8988T (cell line): ENCODE data around the gene ACAD11.
"Not testable (repeated sequence)": the region's sequence is repeated elsewhere in the genome, so short reads cannot be mapped to it uniquely, and the experiment has no call there.

Experiments
- DNase-seq: peaks from one replicate; pipeline ENCODE4 v3.0.0; 2011

Gene ACAD11

DNA sequence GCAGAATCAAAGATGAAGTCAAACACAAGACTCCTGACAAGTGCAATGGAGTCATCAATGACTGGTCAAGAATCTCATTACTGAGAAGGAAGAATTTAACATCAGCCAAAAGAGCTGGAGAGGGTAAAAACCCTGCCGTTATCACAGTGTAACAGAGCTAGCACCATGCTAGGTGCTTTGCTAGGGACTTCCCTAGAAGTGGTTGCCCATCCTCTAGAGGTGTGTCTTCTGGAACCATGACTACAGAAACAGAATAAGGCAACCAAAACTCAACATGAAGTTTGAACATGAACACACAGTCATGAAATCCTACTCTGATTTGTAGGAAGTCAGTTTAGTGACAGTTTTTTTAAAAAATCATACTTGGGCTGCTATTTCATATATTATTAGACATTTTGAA is 9.5 kb downstream of the ACAD11 start:
- DNase-seq = no peak

DNA sequence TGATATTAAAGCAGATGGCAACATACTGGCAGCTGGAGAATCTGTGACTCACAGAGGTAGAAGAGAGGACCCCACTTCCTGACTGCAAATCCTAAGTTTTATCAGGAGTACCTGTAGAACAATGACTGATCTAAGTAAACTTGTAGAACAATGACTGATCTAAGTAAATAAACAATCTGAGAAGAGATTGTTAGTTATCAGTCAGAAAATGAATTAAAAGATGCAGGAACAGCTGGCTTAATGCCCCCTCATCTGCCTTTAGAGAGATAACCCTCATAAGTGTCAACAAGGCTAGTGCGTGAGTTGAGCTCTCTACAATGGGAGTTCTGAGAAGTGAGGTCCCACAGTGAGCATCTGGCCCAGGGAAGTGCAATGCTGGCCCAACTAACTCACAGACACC is 14.6 kb downstream of the ACAD11 start:
- DNase-seq = no peak

DNA sequence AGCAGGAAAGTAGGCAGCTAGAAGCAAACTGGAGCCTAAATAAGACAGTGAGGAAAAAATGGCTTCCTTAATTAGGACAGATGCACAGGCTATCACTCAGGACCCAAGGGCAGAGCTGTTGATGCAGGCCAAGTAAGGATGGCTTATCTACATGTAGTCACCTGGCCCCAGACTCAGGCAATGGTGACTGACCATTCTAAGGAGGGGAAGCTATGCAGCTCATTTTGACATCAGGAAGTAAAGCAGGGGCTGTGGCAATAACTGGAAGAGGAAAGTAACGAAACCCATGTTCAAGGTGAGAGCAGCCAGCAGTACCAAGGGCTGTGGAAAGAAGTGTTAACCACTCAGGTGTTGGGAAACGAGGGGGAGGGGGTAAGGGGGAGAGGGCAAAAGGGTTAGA is 16.2 kb downstream of the ACAD11 start:
- no peak for DNase-seq

DNA sequence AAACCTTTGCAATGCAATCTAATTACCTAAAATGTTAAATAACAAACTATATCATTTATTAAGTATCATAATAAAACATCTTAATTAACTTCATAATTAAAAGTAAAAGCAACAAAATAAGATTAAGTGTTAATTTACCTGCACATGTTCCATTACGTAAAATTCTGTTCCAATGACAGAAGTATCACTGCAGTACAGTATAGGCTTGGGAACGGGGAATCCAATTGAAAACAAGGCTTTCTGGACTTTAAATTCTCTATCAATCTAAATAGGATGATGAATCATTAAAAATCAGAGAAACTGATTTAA is 17.1 kb downstream of the ACAD11 start:
- DNase-seq = no peak

DNA sequence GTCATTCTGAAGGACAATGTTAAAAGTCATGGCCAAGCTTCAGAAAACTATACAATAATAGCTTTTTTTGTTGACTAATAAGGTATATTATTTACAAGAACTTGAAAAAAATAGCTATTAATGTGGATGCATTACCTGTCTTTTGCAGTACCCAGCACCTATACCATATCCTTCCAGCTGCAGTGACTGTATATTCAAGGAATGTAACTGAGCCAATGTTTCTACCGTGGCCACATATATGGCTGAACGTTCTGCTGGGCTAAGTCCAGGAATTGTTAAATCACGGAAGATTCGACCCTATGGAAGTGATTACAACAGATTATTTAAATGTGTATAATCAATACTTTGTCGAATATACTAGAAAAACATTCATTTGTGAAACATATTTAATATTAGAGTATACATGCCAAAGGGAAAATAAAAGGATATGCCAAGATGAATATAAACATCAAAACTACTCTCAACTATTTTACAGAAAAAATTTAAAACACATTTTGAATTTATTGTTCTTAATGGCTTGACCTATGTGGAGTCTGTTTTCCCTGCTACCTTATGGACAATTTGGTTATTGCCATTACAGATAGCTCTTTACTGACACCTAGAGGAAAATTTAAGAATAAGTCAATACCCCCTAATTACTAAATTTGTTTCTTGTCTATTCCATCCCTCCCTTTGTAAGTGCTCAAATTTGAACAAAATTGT is 17.6 kb downstream of the ACAD11 start:
- no peak for DNase-seq

DNA sequence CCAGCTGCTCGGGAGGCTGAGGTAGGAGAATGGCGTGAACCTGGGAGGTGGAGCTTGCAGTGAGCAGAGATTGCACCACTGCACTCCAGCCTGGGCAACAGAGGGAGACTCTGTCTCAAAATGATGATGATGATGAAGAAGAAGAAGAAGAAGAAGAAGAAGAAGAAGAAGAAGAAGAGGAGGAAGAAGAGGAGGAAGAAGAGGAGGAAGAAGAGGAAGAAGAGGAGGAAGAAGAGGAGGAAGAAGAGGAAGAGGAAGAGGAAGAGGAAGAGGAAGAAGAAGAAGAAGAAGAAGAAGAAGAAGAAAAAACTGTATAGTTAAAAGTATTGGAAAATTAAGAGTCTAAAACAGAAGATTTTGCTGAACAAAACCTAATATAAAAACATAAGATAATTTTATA is 18.2 kb downstream of the ACAD11 start:
- not testable (repeated sequence) for DNase-seq

DNA sequence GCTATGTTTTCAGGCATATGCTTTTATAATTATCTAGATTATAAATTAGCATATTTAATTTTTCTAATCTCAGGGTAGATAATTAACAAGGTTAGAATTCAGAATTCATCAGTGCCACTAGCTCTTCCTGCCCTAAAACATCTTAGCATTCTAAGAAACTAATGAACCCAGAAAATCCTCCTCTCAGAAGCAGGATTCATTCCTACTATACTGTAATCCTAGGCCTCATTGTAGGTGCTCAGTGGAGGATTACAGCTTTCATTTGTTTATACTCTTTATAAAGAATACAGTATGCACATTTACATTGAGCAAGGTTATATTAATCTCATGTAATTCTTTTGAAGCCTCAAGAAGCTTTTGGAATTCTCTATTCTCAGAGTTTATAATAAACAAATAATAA is 20.9 kb downstream of the ACAD11 start:
- no peak for DNase-seq

DNA sequence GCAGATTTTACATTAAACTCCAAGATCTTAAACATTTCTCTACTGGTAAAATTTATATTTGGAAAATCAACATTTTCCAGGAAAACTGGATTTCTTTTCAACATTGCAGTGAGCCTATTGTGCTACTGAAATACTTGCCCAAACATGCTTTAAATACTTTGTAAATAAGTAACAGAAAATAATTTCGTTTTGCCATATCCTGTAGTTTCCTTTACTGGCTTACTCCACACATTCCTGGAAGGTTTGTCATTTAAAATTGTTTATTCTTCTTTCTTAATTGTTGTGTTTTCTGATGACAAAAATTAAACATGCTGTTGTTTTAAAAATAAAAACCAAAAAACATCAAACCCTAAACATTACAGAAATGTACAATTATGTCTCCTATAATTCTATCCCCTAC is 22.0 kb downstream of the ACAD11 start:
- DNase-seq = no peak

DNA sequence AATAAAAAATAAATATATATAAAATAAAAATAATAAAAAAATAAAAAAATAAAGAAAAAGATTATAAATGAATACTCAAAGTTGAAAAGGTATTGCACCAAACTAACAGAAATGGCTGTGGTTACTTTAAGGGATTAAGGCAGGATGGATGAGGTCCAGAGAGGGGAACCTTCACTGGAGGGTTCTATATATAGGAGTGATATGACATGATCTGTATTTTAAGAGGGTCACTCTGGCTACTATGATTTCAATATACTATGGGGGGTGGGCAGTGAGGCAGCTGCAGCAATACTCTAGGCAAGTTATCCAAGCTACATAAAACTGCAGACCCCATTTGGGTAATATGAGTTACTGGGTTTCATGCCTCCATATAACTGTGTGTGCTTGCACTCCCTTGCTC is 24.6 kb downstream of the ACAD11 start:
- DNase-seq = no peak

DNA sequence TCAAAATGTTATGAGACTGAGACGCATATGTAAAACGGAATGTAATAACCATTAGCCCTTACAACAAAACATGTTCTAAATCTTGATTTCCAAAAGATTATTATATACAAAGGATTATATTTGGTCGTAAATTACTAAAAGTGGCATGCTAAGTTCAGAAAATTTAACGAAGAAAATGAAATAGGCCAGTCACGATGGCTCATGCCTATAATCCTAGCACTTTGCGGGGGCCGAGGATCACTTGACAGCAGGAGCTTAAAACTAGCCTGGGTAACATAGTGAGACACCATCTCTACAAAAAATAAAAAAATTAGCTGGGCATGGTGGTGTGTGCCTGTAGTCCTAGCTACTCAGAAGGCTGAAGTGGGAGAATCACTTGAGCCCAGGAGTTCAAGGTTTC is 29.0 kb downstream of the ACAD11 start:
- no peak for DNase-seq

DNA sequence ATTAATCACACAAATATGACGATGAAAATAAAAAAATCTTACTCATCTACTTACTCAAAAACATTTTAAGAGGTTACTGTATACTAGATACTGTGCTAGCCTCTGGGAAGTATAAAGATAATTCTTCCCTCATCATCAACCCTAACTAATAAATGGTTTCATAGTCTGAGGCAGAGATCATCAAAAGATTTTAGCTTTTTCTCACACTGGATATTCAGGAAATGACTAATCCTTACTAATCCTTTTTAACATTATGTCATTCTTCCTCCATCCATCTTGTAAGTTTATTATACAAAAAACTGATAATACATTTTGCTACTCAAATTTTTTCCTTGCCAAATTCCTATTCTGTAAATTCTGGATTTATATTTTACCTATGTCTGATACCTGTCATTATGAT is 29.7 kb downstream of the ACAD11 start:
- DNase-seq = no peak

DNA sequence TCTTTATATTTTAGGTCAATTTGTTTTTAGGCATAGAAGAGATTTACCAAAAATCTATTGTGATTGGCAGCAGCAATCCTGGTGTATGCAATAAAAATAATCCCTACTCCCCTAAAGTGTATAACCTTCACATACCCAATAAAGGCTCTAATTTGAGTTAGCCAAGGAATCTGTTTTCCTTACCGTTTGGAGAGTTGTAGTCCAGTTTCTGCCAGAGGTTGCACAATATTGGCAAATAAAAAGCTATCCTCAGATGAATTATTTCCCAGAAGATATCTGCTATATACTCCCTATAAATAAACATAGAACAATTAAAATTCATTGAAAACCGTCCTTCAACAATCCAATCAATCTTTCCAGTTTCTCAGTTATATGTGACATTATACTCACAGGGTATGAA is 31.5 kb downstream of the ACAD11 start:
- DNase-seq = no peak

DNA sequence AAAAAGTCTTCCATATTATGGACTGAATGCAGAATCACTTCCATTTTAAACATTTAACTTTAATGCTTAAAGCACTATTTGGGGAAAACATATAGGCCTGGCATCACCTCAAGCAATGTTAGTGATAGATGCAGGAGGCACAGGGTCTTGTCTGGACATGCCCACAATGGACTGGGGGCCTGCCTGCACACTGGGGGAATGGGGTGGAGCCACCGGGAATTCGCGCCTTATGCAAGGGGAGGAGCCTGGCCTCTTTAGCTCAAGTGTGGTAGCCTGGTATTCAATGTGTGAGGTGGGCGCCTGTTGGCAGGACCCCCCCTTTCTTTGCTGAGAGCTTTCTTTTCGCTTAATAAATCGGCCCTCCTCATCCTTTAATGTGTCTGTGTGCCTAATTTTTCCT is 32.7 kb downstream of the ACAD11 start:
- DNase-seq = no peak

DNA sequence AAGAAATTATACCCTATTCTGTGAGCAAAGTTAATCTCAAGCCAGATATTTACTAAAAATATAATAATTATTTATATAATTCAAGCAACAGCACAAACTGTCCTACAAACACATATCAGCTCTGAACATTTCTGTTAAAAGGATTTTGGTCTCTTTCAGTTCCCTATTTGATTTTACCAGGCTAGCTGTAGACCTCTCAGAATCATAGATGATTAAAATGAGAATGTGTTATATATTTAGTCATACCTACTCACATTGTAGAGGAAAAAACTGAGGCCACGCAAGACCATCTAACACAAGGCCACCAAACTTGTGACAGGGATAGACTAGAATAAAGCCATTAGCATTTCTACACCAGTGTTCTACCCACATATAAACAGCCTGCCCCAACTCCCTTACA is 34.0 kb downstream of the ACAD11 start:
- DNase-seq = no peak

DNA sequence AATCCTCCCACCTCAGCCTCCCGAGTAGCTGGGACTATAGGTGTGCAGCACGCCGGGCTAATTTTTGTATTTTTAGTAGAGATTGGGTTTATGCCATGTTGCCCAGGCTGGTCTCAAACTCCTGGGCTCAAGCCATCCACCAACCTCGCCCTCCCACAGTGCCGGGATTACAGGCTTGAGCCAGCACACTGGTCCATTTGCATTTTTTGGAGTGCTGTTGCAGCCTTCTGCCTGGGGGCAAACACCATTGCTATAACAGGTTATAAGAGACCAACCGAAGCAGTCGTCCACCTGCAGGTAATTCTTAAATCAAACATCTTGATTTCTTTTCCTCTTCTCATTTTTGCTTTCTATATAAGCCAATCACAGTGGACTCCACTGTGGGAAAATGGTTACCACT is 34.8 kb downstream of the ACAD11 start:
- no peak for DNase-seq

DNA sequence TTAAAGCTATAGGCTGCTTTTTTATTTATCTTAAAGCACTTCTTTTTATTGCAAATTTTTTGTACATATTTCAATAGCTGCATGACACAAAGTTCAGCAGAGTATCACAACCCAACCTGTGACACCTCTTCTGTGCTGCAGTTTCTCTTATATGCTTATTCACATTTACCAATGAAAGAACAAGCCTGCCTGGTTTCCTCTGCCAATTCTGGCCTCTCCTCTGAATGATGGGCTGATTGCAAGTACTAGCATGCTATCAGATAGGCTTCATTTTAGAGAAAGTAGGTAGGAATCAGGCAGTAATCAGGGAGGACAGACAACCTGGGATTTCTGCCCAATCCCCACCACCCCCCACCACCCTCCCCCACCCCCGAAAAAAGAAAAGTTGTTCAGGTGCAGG is 36.0 kb downstream of the ACAD11 start:
- no peak for DNase-seq

DNA sequence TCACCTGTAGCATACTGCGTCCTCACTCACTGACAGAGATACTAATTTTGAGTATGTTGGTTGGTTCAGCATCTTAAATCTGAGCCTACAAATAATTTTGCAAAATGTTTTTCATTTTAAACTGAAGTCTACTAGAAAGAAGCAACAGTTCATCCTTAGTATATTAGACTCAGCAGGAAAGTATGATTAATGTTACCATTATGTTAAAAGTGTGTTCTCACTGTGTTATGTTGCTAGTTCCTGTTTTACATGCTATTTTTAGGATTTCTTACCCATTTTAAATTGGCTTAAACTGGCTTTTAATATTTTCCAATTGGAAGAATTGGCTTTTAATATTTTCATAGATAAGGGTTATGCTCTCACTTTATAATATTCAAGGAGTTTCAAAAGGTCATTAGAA is 36.8 kb downstream of the ACAD11 start:
- no peak for DNase-seq

DNA sequence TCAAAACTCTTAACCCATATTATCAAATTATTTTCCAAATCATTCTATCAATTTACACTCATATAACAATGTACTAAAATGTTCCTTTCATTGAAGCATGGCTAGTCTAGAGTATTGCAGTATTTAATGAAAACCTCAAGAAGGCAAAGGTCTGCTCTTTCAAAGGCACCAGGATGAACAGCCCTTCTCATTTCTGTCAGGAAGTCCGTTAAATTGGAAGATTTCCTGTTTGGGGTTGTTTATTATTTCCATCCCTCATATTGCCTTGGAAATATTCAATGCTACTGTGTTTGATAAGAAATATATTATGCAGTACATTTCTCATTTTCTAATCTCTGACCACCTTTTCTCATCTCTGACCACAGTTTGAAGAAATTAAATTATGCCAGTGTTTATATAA is 37.5 kb downstream of the ACAD11 start:
- DNase-seq = no peak

DNA sequence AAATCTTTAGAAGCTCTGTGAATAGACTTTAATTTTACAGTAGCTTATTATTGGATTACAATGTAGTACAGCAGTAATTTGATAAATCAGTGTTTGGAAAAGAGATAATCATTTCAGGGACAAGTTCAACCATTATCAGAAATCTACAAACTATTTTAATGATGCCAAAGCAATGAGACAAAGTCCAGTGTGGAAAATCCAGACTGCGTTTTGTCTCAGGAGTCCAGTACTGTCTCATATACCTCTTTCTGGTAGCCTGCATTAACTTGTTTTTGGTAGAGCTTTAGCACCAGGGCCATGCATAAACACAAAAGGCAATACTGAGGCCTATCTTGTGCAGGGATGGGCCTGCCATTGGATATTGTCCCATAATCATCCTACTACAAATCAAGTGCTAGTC is 42.8 kb downstream of the ACAD11 start:
- no peak for DNase-seq

DNA sequence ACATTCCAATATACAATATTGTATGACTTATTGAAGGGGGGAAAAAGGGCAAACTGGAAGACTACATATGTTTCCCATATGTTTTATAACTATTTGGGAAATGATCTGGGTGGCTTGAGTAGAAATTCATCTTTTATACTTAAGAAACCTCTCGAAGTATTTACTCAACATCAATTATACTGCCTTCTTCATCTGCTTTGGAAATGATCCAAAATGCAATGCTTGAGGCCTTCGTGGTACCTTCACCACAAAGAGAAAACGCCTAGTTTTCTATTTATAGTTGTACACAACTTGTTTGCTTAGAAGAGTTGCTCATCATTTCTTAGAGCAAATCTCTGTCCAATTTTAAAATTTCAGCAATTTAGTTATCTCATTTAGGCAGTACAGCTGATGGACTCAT is 43.7 kb downstream of the ACAD11 start:
- no peak for DNase-seq

DNA sequence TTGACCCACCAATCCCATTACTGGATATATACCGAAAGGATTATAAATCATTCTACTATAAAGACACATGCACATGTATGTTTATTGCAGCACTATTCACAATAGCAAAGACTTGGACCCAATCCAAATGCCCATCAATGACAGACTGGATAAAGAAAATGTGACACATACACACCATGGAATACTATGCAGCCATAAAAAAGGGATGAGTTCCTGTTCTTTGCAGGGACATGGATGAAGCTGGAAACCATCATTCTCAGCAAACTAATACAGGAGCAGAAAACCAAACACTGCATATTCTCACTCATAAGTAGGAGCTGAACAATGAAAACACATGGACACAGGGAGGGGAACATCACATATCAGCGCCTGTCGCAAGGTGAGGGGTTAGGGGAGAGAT is 44.3 kb downstream of the ACAD11 start:
- not testable (repeated sequence) for DNase-seq

DNA sequence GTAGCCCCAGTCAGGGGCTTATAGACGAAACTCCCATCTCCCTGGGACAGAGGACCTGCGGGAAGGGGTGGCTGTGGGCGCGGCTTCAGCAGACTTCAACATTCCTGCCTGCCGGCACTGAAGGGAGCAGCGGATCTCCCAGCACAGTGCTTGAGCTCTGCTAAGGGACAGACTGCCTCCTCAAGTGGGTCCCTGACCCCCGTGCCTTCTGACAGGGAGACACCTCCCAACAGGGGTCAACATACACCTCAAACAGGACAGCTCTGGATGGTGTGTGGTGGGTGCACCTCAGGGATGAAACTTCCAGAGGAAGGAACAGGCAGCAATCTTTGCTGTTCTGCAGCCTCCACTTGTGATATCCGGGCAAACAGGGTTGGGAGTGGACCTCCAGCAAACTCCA is 53.0 kb downstream of the ACAD11 start:
- not testable (repeated sequence) for DNase-seq

DNA sequence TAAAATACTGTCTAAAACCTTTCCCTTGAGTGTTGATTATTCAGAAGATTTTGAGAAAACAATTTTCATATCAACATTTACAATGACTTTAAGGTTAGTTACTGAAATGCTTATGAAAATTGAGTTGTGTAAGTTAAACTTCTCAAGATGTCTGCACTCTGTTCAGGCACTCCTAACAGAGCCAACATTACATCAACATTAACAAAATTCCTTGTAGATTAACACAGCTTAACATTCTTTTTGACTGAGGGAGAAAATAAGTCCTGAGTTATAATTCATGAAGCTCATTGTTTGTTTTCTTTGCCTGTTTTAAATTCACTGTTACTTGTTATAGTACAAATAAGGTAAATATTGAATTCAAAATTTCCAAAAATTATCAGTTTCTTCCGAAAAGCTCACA is 53.5 kb downstream of the ACAD11 start:
- DNase-seq = no peak

DNA sequence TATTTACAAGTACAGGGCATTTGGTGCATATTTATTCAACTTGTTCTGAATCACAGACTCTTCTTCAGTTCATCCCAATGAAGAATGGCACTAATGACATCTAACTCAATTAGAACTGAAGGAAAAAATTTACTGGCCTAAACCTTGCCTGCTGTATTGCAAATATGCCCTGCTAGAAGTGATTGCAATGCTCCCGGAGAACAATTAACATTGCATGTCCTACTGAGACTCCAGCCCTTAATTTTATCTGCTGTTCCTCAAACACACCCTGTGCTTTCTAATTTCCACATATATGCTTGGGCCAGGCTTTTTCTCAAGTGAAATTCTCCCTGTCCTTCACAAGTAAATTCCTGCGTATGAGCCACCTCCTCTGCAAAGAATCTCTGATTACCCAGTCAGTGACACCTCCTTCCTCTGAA is 54.2 kb downstream of the ACAD11 start:
- DNase-seq = no peak

DNA sequence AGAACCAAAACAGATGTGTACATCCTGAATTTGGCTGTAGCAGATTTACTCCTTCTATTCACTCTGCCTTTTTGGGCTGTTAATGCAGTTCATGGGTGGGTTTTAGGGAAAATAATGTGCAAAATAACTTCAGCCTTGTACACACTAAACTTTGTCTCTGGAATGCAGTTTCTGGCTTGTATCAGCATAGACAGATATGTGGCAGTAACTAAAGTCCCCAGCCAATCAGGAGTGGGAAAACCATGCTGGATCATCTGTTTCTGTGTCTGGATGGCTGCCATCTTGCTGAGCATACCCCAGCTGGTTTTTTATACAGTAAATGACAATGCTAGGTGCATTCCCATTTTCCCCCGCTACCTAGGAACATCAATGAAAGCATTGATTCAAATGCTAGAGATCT is 59.0 kb downstream of the ACAD11 start:
- DNase-seq = not testable (repeated sequence)

DNA sequence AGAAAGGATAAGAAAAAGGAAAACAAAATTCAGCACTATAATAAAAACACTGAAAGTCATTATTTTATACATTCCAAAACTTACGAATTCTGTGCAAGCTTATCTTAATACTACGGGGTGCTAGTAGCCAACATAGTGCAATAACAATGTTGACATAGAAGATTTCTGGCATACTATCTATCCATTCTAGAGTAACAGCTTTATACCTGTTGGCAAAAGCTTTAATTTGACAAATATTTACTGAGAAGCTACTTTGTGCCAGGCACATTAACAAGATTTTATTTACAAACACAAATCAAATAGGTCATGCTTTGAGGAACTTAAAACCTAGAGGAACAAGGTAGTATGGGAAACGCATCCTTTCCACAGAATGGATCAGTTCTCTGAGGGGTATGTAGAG is 61.4 kb downstream of the ACAD11 start:
- no peak for DNase-seq
